GM12878 (cell line): ENCODE data around the gene CDK5RAP1.

Experiments used
- ATF2 ChIP-seq: IDR thresholded peaks from 2 replicates; pipeline ENCODE4 v1.6.1; 2012; ENCODE audit warnings: low read length, inconsistent platforms
- CREM ChIP-seq: IDR thresholded peaks from 2 replicates; pipeline ENCODE4 v1.6.1; 2014; ENCODE audit warnings: antibody characterized with exemption, low read depth
- EP300 ChIP-seq, 2 experiments: fragments of 150-350 bp in 1 of 2; IDR thresholded peaks; 2 replicates each; pipeline ENCODE4 v1.6.1; 2011 to 2012; ENCODE audit warnings: low read depth in 2 of 2, low read length in 2 of 2, borderline replicate concordance in 1 of 2, improper control_type of control experiment in 1 of 2, inconsistent platforms in 1 of 2; ENCODE audit not compliant: control insufficient read depth in 1 of 2
- EZH2 ChIP-seq: IDR thresholded peaks from 2 replicates; pipeline ENCODE4 v1.6.1; 2012; ENCODE audit warnings: low read depth, mild to moderate bottlenecking, control low read depth, inconsistent platforms, low read length, borderline replicate concordance; ENCODE audit not compliant: control insufficient read depth
- HDAC2 ChIP-seq: fragments of 200-600 bp; sonication (generic); IDR thresholded peaks from 2 replicates; pipeline ENCODE4 v1.6.1; 2017
- IRF3 ChIP-seq: fragments of 450-650 bp; IDR thresholded peaks from 2 replicates; pipeline ENCODE4 v1.6.1; 2014; ENCODE audit warnings: mild to moderate bottlenecking
- MTA3 ChIP-seq: IDR thresholded peaks from 2 replicates; pipeline ENCODE4 v1.6.1; 2012; ENCODE audit warnings: low read length, inconsistent platforms, borderline replicate concordance
- NRF1 ChIP-seq: conservative IDR thresholded peaks from 2 replicates; pipeline ENCODE4 v1.6.1; 2011; ENCODE audit warnings: mild to moderate bottlenecking, low read depth, low read length, improper control_type of control experiment
- POLR2AphosphoS5 ChIP-seq: IDR thresholded peaks from 2 replicates; pipeline ENCODE4 v1.6.1; 2011; ENCODE audit warnings: mild to moderate bottlenecking, low read length, inconsistent platforms
- USF2 ChIP-seq: IDR thresholded peaks from 2 replicates; pipeline ENCODE4 v1.6.1; 2011; ENCODE audit warnings: low read depth, low read length, improper control_type of control experiment, borderline replicate concordance
- TF ChIP-seq, protein P1 (sequence below), 3 experiments: IDR thresholded peaks in 2 of 3; conservative IDR thresholded peaks in 1 of 3; 2 replicates each; pipeline ENCODE4 v1.5.1; 2011; ENCODE audit warnings: low read depth in 3 of 3, low read length in 3 of 3, mild to moderate bottlenecking in 3 of 3, control low read depth in 2 of 3, moderate library complexity in 2 of 3, inconsistent platforms in 1 of 3, mixed read lengths in 1 of 3; ENCODE audit not compliant: control insufficient read depth in 2 of 3, insufficient read depth in 1 of 3; ENCODE audit errors: extremely low read depth in 1 of 3

DNA sequence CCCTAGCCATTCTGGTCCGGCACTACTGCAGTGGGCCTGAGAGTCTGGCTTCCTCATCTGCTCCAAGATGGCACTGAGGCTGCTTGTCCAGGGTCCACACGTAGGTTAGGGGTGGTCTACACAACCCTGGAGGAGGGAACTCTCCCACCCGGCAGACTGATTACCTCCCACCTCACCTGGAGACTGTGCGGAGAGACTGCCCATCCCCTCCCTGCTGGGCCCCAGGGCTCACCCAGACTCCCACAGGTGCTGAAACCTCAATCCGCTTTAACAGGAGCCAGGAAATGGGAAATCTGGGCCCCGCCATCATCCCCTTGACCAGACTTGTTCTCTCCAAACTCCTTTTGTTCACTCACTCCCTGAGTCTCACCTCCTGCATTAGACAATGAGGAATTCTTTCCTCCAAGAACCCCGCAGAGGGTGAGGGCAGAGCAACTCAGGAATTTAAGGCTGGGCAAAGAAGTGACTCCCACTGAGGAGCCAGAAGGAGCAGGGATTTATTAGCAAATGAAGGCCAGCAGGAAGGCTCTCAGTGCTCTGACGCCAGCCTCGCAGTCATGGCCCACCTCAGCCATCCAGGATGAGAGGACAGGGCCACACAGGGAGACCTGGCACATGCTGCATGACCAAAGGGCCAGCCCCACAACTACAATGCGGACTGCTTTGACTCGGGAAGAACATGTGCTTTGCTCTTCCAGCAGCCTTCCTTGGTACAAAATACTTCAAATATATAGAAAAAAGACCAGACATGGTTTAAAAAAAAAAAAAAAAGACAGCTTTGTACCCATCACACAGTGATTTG lies 53.0 kb downstream of the CDK5RAP1 start:
- TF ChIP-seq POLR2AphosphoS5 (no peak), EZH2 (no peak), CREM (no peak), MTA3 (no peak), USF2 (no peak), ATF2 (no peak), HDAC2 (no peak), EP300 (IDR thresholded peaks at IDR 0.05; ENCODE audit: borderline replicate concordance in 1 of 2, control insufficient read depth in 1 of 2, low read depth in 2 of 2, low read length in 2 of 2) (no peak), NRF1 (no peak), IRF3 (no peak)
- TF ChIP-seq, protein P1, sequence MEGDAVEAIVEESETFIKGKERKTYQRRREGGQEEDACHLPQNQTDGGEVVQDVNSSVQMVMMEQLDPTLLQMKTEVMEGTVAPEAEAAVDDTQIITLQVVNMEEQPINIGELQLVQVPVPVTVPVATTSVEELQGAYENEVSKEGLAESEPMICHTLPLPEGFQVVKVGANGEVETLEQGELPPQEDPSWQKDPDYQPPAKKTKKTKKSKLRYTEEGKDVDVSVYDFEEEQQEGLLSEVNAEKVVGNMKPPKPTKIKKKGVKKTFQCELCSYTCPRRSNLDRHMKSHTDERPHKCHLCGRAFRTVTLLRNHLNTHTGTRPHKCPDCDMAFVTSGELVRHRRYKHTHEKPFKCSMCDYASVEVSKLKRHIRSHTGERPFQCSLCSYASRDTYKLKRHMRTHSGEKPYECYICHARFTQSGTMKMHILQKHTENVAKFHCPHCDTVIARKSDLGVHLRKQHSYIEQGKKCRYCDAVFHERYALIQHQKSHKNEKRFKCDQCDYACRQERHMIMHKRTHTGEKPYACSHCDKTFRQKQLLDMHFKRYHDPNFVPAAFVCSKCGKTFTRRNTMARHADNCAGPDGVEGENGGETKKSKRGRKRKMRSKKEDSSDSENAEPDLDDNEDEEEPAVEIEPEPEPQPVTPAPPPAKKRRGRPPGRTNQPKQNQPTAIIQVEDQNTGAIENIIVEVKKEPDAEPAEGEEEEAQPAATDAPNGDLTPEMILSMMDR (IDR thresholded peaks at IDR 0.05 in 2 of 3, conservative IDR thresholded peaks at IDR 0.05 in 1 of 3; ENCODE audit: control insufficient read depth in 2 of 3, extremely low read depth in 1 of 3, insufficient read depth in 1 of 3, low read depth in 3 of 3, low read length in 3 of 3) = no peak
